GM18873 (cell line): Measurements from ENCODE around the gene HS3ST5.
"Not testable (repeated sequence)": the region's sequence is repeated elsewhere in the genome, so short reads cannot be mapped to it uniquely, and the experiment has no call there.

Experiments used
- ATAC-seq: cut with Tn5 transposase; IDR thresholded peaks from one replicate; pipeline ENCODE4 v1.9.1; 2021; ENCODE audit warnings: mild to moderate bottlenecking, moderate library complexity, moderate number of reproducible peaks; ENCODE audit not compliant: unreplicated experiment, low FRiP score

The HS3ST5 gene

GRCh38 chr6:114063956-114064355 is 278.9 kb downstream of the HS3ST5 start:
- ATAC-seq = no peak

- no peak for ATAC-seq
These were observed 280.6 kb downstream of the HS3ST5 start for GRCh38 chr6:114062199-114062598.

GRCh38 chr6:114061741-114062140 is 281.1 kb downstream of the HS3ST5 start:
- no peak for ATAC-seq

GRCh38 chr6:114061116-114061515 is 281.7 kb downstream of the HS3ST5 start:
- no peak for ATAC-seq

- ATAC-seq = no peak
These were observed 284.4 kb downstream of the HS3ST5 start for GRCh38 chr6:114058435-114058834.

GRCh38 chr6:114055763-114056162 is 287.1 kb downstream of the HS3ST5 start:
- ATAC-seq = no peak

GRCh38 chr6:114055349-114055748 is 287.5 kb downstream of the HS3ST5 start:
- ATAC-seq = no peak

GRCh38 chr6:114053791-114054190 is 289.0 kb downstream of the HS3ST5 start:
- no peak for ATAC-seq

- ATAC-seq = no peak
These were observed 290.7 kb downstream of the HS3ST5 start for GRCh38 chr6:114052141-114052540.

GRCh38 chr6:114051031-114051430 is 291.8 kb downstream of the HS3ST5 start:
- ATAC-seq = no peak

- no peak for ATAC-seq
These were observed 293.4 kb downstream of the HS3ST5 start for GRCh38 chr6:114049367-114049966.

GRCh38 chr6:114044566-114044965 is 298.3 kb downstream of the HS3ST5 start:
- not testable (repeated sequence) for ATAC-seq

- ATAC-seq = no peak
These were observed 300.4 kb downstream of the HS3ST5 start for GRCh38 chr6:114042267-114043016.

- ATAC-seq = no peak
These were observed 302.0 kb downstream of the HS3ST5 start for GRCh38 chr6:114040871-114041270.

GRCh38 chr6:114039841-114040240 is 303.0 kb downstream of the HS3ST5 start:
- no peak for ATAC-seq

GRCh38 chr6:114033606-114034005 is 309.2 kb downstream of the HS3ST5 start:
- ATAC-seq = no peak

GRCh38 chr6:114032721-114033120 is 310.1 kb downstream of the HS3ST5 start:
- no peak for ATAC-seq

- no peak for ATAC-seq
These were observed 312.1 kb downstream of the HS3ST5 start for GRCh38 chr6:114030767-114031166.

GRCh38 chr6:114024746-114025145 is 318.1 kb downstream of the HS3ST5 start:
- ATAC-seq = no peak

GRCh38 chr6:114020196-114020595 is 322.6 kb downstream of the HS3ST5 start:
- ATAC-seq = no peak

GRCh38 chr6:114017146-114017545 is 325.7 kb downstream of the HS3ST5 start:
- ATAC-seq = not testable (repeated sequence)

GRCh38 chr6:114014106-114014505 is 328.7 kb downstream of the HS3ST5 start:
- not testable (repeated sequence) for ATAC-seq
